WTC11 (cell line): Measurements from ENCODE around the gene THOP1. TPM values are rescaled to one million over a fixed set of nuclear protein-coding genes. Genes with fewer than 3 reads are reported as not detected.

ENCODE experiments used
- ATAC-seq: fragments of 200-7000 bp; cut with Tn5 transposase; 2 replicates; pipeline ENCODE4 v1.10.0; 2021; ENCODE audit warnings: mild to moderate bottlenecking, moderate library complexity
- CTCF ChIA-PET: fragments of 300-600 bp; sonication (Branson Sonifier 250); formaldehyde crosslinking; loops from one replicate; lab custom pipeline; 2021; ENCODE audit warnings: antibody characterized with exemption; lab: Charles Lee
- POLR2A ChIA-PET: fragments of 350-600 bp; sonication (Branson Sonifier 250); formaldehyde crosslinking; loops from one replicate; lab custom pipeline; 2021; ENCODE audit warnings: antibody characterized with exemption; lab: Charles Lee
- DNase-seq: peaks from one replicate; pipeline ENCODE4 v3.0.0; 2021; ENCODE audit warnings: low spot score
- H3K27ac Mint-ChIP-seq: 2 replicates; pipeline ENCODE4 v1.8.0; 2021; ENCODE audit warnings: mixed read lengths
- H3K27me3 Mint-ChIP-seq: 2 replicates; pipeline ENCODE4 v1.8.0; 2021; ENCODE audit warnings: low read depth, mild to moderate bottlenecking, moderate library complexity, mixed read lengths
- H3K36me3 Mint-ChIP-seq: 2 replicates; pipeline ENCODE4 v1.8.0; 2021; ENCODE audit warnings: mixed read lengths
- H3K4me1 Mint-ChIP-seq: 2 replicates; pipeline ENCODE4 v1.8.0; 2022; ENCODE audit warnings: mixed read lengths
- H3K4me3 Mint-ChIP-seq: 2 replicates; pipeline ENCODE4 v1.8.0; 2021; ENCODE audit warnings: mild to moderate bottlenecking, moderate library complexity, mixed read lengths
- H3K9me3 Mint-ChIP-seq: 2 replicates; pipeline ENCODE4 v1.8.0; 2021; ENCODE audit warnings: mixed read lengths
- ATF2 ChIP-seq: sonication (generic); formaldehyde crosslinking; IDR thresholded peaks from 2 replicates; pipeline ENCODE4 v1.8.1; 2022; ENCODE audit warnings: low read depth, missing genetic modification reagents, borderline replicate concordance
- CREB1 ChIP-seq: sonication (generic); formaldehyde crosslinking; IDR thresholded peaks from 2 replicates; pipeline ENCODE4 v1.8.0; 2023; ENCODE audit warnings: mild to moderate bottlenecking, missing genetic modification reagents
- CREM ChIP-seq: sonication (generic); formaldehyde crosslinking; IDR thresholded peaks from 2 replicates; pipeline ENCODE4 v1.8.1; 2022; ENCODE audit warnings: mild to moderate bottlenecking, missing genetic modification reagents, moderate library complexity
- E2F5 ChIP-seq: sonication (generic); formaldehyde crosslinking; IDR thresholded peaks from 2 replicates; pipeline ENCODE4 v1.8.1; 2022; ENCODE audit warnings: mild to moderate bottlenecking, moderate library complexity, missing genetic modification reagents
- ELF4 ChIP-seq: sonication (generic); formaldehyde crosslinking; IDR thresholded peaks from 2 replicates; pipeline ENCODE4 v1.8.1; 2022; ENCODE audit warnings: low read depth, mild to moderate bottlenecking, moderate library complexity, missing genetic modification reagents
- ESRRA ChIP-seq: sonication (generic); formaldehyde crosslinking; IDR thresholded peaks from 2 replicates; pipeline ENCODE4 v1.8.1; 2022; ENCODE audit warnings: mild to moderate bottlenecking, missing genetic modification reagents, borderline replicate concordance
- ETV6 ChIP-seq: sonication (generic); formaldehyde crosslinking; IDR thresholded peaks from 2 replicates; pipeline ENCODE4 v1.8.1; 2022; ENCODE audit warnings: mild to moderate bottlenecking, missing genetic modification reagents
- FOXP1 ChIP-seq: sonication (generic); formaldehyde crosslinking; IDR thresholded peaks from 2 replicates; pipeline ENCODE4 v1.8.0; 2022; ENCODE audit warnings: missing genetic modification reagents, mild to moderate bottlenecking, moderate library complexity, borderline replicate concordance
- GRHL2 ChIP-seq: fragments of 250-450 bp; sonication (Bioruptor Pico); IDR thresholded peaks from 2 replicates; pipeline ENCODE4 v1.8.0; 2022; ENCODE audit warnings: mild to moderate bottlenecking, moderate library complexity; ENCODE audit not compliant: insufficient replicate concordance, severe bottlenecking
- JAZF1 ChIP-seq: fragments of 250-450 bp; sonication (Bioruptor Pico); IDR thresholded peaks from 2 replicates; pipeline ENCODE4 v1.9.0; 2021; ENCODE audit warnings: moderate library complexity, mild to moderate bottlenecking, inconsistent platforms
- MAX ChIP-seq: sonication (generic); formaldehyde crosslinking; IDR thresholded peaks from 2 replicates; pipeline ENCODE4 v1.8.0; 2022; ENCODE audit warnings: mild to moderate bottlenecking, missing genetic modification reagents
- MXD4 ChIP-seq: fragments of 250-450 bp; sonication (Bioruptor Pico); IDR thresholded peaks from 2 replicates; pipeline ENCODE4 v1.8.0; 2021; ENCODE audit warnings: mild to moderate bottlenecking, moderate library complexity, borderline replicate concordance
- NFATC4 ChIP-seq: fragments of 250-450 bp; sonication (Bioruptor Pico); IDR thresholded peaks from 2 replicates; pipeline ENCODE4 v1.9.0; 2021; ENCODE audit warnings: mild to moderate bottlenecking
- NFYB ChIP-seq: sonication (generic); formaldehyde crosslinking; conservative IDR thresholded peaks from 2 replicates; pipeline ENCODE4 v1.8.0; 2022; ENCODE audit warnings: low read depth, missing genetic modification reagents
- PRDM15 ChIP-seq: sonication (generic); formaldehyde crosslinking; IDR thresholded peaks from 2 replicates; pipeline ENCODE4 v1.8.0; 2022; ENCODE audit warnings: missing genetic modification reagents
- SMAD3 ChIP-seq: sonication (generic); formaldehyde crosslinking; IDR thresholded peaks from 2 replicates; pipeline ENCODE4 v1.8.0; 2022; ENCODE audit warnings: missing genetic modification reagents, mild to moderate bottlenecking, borderline replicate concordance
- SOX15 ChIP-seq: fragments of 250-450 bp; sonication (Bioruptor Pico); IDR thresholded peaks from 2 replicates; pipeline ENCODE4 v1.9.0; 2021; ENCODE audit warnings: mild to moderate bottlenecking
- ZNF219 ChIP-seq: sonication (generic); formaldehyde crosslinking; IDR thresholded peaks from 2 replicates; pipeline ENCODE4 v1.8.0; 2023; ENCODE audit warnings: missing genetic modification reagents, mild to moderate bottlenecking, borderline replicate concordance
- total RNA-seq: library from RNA; stranded (reverse); gene quantifications from 3 replicates; pipeline ENCODE4 v1.2.3, GENCODE V29; 2021
- TF ChIP-seq, protein P1 (sequence below): sonication (generic); formaldehyde crosslinking; IDR thresholded peaks from 2 replicates; pipeline ENCODE4 v1.8.1; 2022; ENCODE audit warnings: mild to moderate bottlenecking, missing genetic modification reagents, moderate library complexity, borderline replicate concordance

Gene THOP1
- total RNA-seq, 1 experiment from 2014 or later, result 181 TPM

DNA sequence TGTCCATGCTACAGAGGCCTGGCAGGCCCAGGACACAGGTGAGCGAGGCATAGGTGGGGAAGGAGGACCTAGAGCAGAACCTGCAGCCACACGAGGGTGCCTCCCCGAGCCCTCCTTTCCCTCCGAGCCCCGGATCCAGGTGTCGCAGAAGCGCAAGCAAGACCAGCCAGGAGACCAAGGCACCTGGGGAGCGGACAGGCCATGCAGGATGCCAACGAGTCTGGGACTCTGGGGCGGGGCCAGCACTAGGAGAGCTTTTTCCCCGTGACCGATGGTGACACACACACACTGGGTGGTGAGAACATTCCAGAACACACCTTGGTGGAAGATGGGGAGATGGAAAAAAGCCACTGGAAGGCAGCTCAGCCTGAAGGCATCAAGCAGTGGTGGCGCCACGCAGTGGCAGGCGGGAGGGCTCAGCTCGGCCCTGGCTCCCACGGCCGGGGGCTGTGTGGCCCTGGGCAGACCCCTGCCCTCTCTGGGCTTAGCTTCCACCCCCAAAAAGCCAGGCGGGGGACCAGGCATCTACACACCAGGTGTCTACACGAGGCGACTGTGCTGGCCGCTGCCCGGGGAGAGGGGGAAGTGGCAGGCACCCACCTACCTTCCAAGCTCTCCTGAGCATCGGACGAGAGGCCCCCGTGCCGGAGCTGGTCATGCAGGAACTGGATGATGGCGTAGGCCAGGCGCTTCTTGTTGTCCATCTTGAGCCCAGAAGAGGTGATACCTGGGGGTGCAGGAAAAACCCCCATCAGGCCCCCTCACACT is 16.8 kb upstream of the THOP1 start (continued):
- TF ChIP-seq SOX15 (CRISPR knock-in tag) (no peak), SMAD3 (CRISPR knock-in tag) (no peak), PRDM15 (CRISPR knock-in tag) (no peak), ESRRA (no peak)

GRCh38 chr19:2769218-2769617 is 16.1 kb upstream of the THOP1 start:
- no peak for DNase-seq
- POLR2A ChIA-PET, result no interaction called here
- no peaks in the 10 kb centered on the region for H3K9me3 Mint-ChIP-seq
- no peak for TF ChIP-seq ELF4
- no peak for TF ChIP-seq ETV6 (CRISPR knock-in tag)
- TF ChIP-seq GRHL2 (CRISPR knock-in tag), result no peak
- no peak for TF ChIP-seq FOXP1
- TF ChIP-seq NFATC4, result no peak
- no peak for TF ChIP-seq ATF2
- TF ChIP-seq, all 79 proteins: peak for 0
- CTCF ChIA-PET, result interaction anchor here (0.5 to 1.0 kb wide), 2 partner anchors 41 to 323 kb away, joined by 3 read pairs; no protein-coding TSS in a partner anchor
- Mint-ChIP-seq H3K36me3 (peaks cover 7% of the 10 kb centered on the region; the same call in 1 of the 2 replicates), H3K27ac (no peak overlapping the region), H3K4me3 (no peak overlapping the region), H3K27me3 (no peaks in the 10 kb centered on the region), H3K4me1 (no peaks in the 10 kb centered on the region)
- ATAC-seq, result no peak

GRCh38 chr19:2770055-2771013 is 15.0 kb upstream of the THOP1 start:
- ChIA-PET CTCF (interaction anchor here (0.7 kb wide), 1 partner anchor 20 kb away, joined by 3 read pairs; no protein-coding TSS in a partner anchor), POLR2A (interaction anchor here (0.6 kb wide), 1 partner anchor 1205 kb away, joined by 6 read pairs; no protein-coding TSS in a partner anchor)
- ATAC-seq, result no peak
- Mint-ChIP-seq H3K27me3 (no peaks in the 10 kb centered on the region), H3K36me3 (peaks cover 2% of the 10 kb centered on the region; the same call in 1 of the 2 replicates), H3K27ac (no peak overlapping the region), H3K4me1 (no peaks in the 10 kb centered on the region), H3K9me3 (no peaks in the 10 kb centered on the region), H3K4me3 (no peak overlapping the region)
- TF ChIP-seq JAZF1 (CRISPR knock-in tag) (no peak), NFYB (CRISPR knock-in tag) (no peak), MXD4 (no peak), ZNF219 (CRISPR knock-in tag) (no peak), CREB1 (CRISPR knock-in tag) (no peak), CREM (no peak), E2F5 (no peak), MAX (CRISPR knock-in tag) (no peak)
- TF ChIP-seq, protein P1, sequence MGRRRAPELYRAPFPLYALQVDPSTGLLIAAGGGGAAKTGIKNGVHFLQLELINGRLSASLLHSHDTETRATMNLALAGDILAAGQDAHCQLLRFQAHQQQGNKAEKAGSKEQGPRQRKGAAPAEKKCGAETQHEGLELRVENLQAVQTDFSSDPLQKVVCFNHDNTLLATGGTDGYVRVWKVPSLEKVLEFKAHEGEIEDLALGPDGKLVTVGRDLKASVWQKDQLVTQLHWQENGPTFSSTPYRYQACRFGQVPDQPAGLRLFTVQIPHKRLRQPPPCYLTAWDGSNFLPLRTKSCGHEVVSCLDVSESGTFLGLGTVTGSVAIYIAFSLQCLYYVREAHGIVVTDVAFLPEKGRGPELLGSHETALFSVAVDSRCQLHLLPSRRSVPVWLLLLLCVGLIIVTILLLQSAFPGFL, result no peak
- DNase-seq, result no peak
